Activated CD4-positive, alpha-beta T cell treated with anti-CD3 and anti-CD28 coated beads, Interleukin-2, amount 10 ng/mL, durations not matched to agents 24 days and 14 days (primary cell): ENCODE results near the gene PEAK1. TPM values are rescaled to one million over a fixed set of nuclear protein-coding genes. Genes with fewer than 3 reads are reported as not detected.
"Not testable (repeated sequence)": the region's sequence is repeated elsewhere in the genome, so short reads cannot be mapped to it uniquely, and the experiment has no call there.

Experiments used
- DNase-seq: peaks from one replicate; pipeline ENCODE4 v3.0.0; 2022
- H3K27ac Mint-ChIP-seq: one replicate; pipeline ENCODE4 v1.8.0; 2022; ENCODE audit warnings: mild to moderate bottlenecking, mixed read lengths
- H3K27me3 Mint-ChIP-seq: one replicate; pipeline ENCODE4 v1.8.0; 2022; ENCODE audit warnings: mixed read lengths
- H3K36me3 Mint-ChIP-seq: one replicate; pipeline ENCODE4 v1.8.0; 2022; ENCODE audit warnings: low read depth, mild to moderate bottlenecking, mixed read lengths
- H3K4me1 Mint-ChIP-seq: one replicate; pipeline ENCODE4 v1.8.0; 2021; ENCODE audit warnings: mixed read lengths
- H3K4me3 Mint-ChIP-seq: one replicate; pipeline ENCODE4 v1.8.0; 2022; ENCODE audit warnings: mild to moderate bottlenecking, moderate library complexity, mixed read lengths
- H3K9me3 Mint-ChIP-seq: one replicate; pipeline ENCODE4 v1.8.0; 2021; ENCODE audit warnings: mixed read lengths
- intact Hi-C: fragments of 100-400 bp; cut with micrococcal nuclease; formaldehyde crosslinking; loops from one replicate; pipeline ENCODE4 v1.15.1; 2023
- total RNA-seq: library from RNA; stranded (reverse); gene quantifications from 2 replicates; pipeline ENCODE4 v1.2.3, GENCODE V29; 2022

PEAK1 gene
- total RNA-seq, 1 donor from 2014 or later = 25.9 TPM

DNA sequence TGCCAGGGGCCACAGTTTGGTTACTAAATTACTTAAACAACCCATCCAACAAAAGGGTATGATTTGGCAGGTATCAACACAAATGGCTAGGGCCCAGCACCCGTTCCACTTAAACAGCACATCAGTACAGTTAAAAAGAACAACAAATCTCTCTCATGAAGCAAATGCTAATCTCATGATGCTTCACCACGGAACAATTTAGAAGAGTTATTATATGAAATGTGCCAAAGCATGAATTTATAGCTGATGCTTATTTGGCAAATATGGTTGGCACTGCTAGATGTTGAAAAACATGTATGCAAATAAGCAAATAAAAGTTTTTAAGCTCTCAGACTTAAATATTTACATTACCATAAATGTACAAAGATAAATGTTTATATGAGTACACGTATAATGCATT lies 2.3 kb downstream of the PEAK1 start:
- peak overlapping the region; percentile 27 for H3K4me3 Mint-ChIP-seq
- no peak for DNase-seq
- H3K4me1 Mint-ChIP-seq = peaks cover 22% of the 10 kb centered on the region
- H3K36me3 Mint-ChIP-seq = peaks cover 6% of the 10 kb centered on the region
- H3K9me3 Mint-ChIP-seq = no peaks in the 10 kb centered on the region
- intact Hi-C loops = no loop called here
- no peaks in the 10 kb centered on the region for H3K27me3 Mint-ChIP-seq
- no peak overlapping the region for H3K27ac Mint-ChIP-seq

DNA sequence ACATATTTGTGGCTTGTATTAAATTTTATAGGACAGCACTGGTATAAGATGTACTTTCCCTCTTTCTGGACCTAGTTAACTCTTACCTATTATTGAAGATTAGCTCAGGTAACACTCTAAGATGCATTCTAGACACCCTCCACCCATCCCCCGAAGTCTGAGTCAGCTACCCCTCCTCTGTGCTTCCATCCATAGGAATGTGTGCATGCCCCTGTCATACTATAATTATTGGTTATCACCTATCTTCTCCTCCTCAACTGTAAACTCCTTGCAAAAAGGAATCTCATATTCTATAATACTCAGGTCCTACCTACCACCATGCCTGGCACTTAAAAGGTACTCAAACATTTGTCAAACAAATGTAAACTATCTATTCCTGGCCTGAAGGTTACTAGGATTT lies 3.0 kb downstream of the PEAK1 start:
- Mint-ChIP-seq H3K9me3 (no peaks in the 10 kb centered on the region), H3K27ac (no peak overlapping the region), H3K27me3 (no peaks in the 10 kb centered on the region), H3K4me3 (no peak overlapping the region), H3K36me3 (peaks cover 6% of the 10 kb centered on the region), H3K4me1 (peaks cover 26% of the 10 kb centered on the region)
- DNase-seq = no peak
- intact Hi-C loops = no loop called here

DNA sequence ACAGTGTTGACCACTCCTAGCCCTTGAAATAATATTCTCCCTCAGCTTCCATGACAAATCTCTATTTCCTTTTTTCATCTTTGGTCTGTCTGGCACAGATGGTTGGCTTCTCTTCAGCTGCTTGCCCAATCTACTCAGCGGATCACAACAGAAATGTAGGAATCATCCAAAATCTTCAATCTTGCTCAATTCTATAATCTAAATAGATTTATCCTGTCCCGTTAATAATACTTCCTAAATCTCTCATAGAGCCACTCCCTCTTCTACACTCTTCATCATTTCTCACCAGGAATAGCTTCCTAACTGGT lies 3.8 kb downstream of the PEAK1 start:
- no peak overlapping the region for H3K4me3 Mint-ChIP-seq
- intact Hi-C loops = no loop called here
- no peaks in the 10 kb centered on the region for H3K9me3 Mint-ChIP-seq
- H3K36me3 Mint-ChIP-seq = peaks cover 6% of the 10 kb centered on the region
- DNase-seq = no peak
- peaks cover 22% of the 10 kb centered on the region for H3K4me1 Mint-ChIP-seq
- no peak overlapping the region for H3K27ac Mint-ChIP-seq
- no peaks in the 10 kb centered on the region for H3K27me3 Mint-ChIP-seq

DNA sequence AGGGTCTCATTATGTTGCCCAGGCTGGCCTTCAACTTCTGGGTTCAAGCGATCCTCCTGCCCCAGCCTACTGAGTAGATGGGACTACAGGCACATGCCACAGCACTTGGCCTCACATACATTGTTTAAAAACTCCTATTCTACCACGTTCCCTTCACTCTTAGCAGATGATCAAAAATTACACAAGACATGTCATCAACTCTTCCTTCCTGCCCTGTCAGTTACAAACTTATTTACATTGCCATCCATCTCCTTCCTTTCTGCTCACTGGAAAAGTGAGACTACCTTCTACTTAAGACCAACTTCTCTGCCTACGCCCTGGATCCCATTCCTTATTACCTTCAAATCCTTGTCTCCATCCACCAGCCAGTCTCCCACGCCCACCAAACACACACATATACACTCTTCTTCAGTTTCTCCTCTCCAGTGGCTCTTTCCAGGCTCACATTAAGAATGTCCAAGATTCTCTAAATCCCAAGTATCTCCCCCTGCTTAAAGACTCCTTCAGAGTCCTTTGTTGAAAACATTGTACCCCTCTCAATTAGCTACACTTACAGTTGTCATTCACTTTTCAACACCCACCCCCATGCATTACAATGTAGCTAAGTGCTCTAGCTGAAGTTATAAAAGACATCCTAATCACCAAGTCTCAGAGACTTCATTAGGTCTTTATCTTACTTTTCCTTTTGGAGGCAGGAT lies 4.3 kb downstream of the PEAK1 start:
- Mint-ChIP-seq H3K4me3 (no peak overlapping the region), H3K27me3 (no peaks in the 10 kb centered on the region), H3K36me3 (peaks cover 6% of the 10 kb centered on the region), H3K9me3 (no peaks in the 10 kb centered on the region), H3K4me1 (peaks cover 24% of the 10 kb centered on the region), H3K27ac (no peak overlapping the region)
- intact Hi-C loops = no loop called here
- DNase-seq = no peak

DNA sequence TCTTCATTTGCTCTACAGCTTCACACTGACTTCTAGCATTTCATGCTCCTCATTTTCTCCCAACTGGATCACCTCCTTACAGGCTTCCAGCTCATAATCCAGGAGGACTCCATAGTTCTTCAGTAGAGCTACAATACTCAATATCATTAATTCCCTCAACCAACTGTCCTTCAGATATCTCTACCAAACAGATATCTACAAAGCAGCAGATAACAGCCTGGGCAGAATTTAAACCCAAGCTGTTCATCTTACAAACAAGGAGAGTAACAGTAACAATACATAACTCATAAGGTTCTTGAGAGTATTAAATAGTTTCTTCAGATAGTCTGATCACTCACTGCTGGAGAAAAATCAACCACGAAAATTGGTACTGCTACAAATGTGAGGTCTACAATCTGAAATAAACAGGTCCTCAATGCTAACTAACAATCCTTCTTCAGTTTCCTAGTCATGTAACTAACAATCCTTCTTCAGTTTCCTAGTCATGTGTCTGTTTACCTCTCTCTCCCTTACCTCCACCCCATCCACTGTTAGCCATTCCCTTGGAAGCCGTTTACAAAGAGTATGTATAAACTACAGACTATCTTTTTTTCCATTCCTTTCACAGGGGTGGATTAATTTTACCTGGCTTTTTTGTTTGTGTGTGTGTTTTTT lies 5.0 kb downstream of the PEAK1 start:
- H3K27me3 Mint-ChIP-seq = no peaks in the 10 kb centered on the region
- no peak overlapping the region for H3K27ac Mint-ChIP-seq
- peaks cover 29% of the 10 kb centered on the region for H3K4me1 Mint-ChIP-seq
- H3K9me3 Mint-ChIP-seq = no peaks in the 10 kb centered on the region
- no peak for DNase-seq
- intact Hi-C loops = no loop called here
- peaks cover 6% of the 10 kb centered on the region for H3K36me3 Mint-ChIP-seq
- H3K4me3 Mint-ChIP-seq = no peak overlapping the region

DNA sequence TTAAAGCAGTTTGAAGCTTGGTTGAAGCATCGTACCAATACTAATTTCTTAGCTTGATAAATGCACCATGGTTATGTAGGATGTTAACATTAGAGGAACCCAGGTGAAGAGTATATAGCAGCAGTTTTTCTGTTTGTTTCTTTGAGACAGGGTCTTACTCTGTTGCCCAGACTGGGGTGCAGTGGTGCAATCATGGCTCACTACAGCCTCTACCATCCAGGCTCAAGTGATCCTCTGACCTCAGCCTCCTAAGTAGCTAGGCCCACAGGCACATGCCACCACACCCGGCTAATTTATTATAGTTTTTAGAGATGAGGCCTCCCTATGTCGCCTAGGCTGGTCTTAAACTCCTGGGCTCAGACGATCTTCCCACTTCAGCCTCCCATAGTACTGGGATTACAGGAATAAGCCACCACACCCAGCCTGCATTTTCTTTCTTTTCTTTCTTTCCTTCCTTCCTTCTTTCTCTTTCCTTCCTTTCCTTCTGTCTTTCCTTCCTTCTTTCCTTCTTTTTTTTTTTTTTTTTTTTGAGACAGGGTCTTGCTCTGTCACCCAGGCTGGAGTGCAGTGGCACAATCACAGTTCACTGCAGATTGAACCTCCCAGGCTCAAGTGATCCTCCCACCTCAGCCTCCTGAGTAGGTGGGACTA lies 6.1 kb downstream of the PEAK1 start:
- no peak for DNase-seq
- no peaks in the 10 kb centered on the region for H3K9me3 Mint-ChIP-seq
- H3K27ac Mint-ChIP-seq = no peak overlapping the region
- H3K27me3 Mint-ChIP-seq = no peaks in the 10 kb centered on the region
- peaks cover 3% of the 10 kb centered on the region for H3K36me3 Mint-ChIP-seq
- H3K4me1 Mint-ChIP-seq = peaks cover 34% of the 10 kb centered on the region
- H3K4me3 Mint-ChIP-seq = no peak overlapping the region
- intact Hi-C loops = no loop called here

DNA sequence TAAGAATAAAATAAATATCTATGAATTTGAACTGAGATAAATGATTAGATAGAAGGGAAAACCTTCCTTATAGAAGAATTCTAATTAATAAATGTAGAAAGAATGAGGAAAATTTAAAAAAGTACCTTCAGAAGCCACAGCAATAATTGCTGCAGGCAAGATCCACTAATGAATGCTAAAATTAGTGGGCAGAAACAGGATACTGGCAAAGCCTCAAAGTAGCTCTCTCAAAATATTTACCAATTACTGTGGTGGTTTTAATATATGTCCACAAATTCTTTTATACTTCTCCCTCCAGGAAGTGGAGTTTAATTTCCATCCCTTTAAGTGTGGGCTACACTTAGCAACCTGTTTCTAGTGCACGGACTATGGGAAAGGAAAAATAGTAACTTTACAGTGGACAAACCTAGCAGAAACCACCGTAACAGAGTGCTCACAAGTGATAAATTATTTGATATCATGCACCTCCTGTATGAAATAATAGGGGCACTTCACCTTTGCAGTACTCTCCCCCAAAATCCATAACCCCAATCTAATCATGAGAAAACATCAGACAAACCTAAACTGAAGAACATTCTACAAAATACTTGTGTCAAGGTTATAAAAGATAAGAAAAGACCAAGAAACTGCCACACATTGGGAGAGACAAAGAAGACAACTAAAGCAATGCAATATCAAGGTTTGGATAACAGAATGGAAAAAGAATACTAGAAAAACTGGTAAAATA lies 6.8 kb downstream of the PEAK1 start:
- Mint-ChIP-seq H3K4me1 (peaks cover 28% of the 10 kb centered on the region), H3K27ac (no peak overlapping the region), H3K36me3 (peaks cover 2% of the 10 kb centered on the region), H3K27me3 (no peaks in the 10 kb centered on the region), H3K4me3 (no peak overlapping the region), H3K9me3 (no peaks in the 10 kb centered on the region)
- intact Hi-C loops = no loop called here
- DNase-seq = no peak

DNA sequence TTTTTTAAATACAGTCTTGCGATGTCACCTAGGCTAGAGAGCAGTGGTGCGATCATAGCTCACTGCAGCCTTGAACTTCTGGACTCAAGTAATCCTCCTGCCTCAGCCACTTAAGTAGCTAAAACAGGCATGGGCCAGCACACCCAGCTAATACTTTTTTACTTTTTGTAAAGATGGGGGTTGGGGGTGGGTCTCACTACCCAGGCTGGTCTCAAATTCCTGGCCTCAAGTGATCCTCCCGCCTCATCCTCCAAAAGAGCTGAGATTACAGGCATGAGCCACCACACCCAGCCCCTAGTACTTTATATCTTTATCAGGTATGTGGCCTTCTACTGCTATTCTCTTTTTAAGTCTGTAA lies 8.3 kb downstream of the PEAK1 start:
- intact Hi-C loops = no loop called here
- no peak overlapping the region for H3K27ac Mint-ChIP-seq
- H3K27me3 Mint-ChIP-seq = no peaks in the 10 kb centered on the region
- H3K4me3 Mint-ChIP-seq = no peak overlapping the region
- H3K36me3 Mint-ChIP-seq = peaks cover 5% of the 10 kb centered on the region
- no peak for DNase-seq
- H3K4me1 Mint-ChIP-seq = peaks cover 35% of the 10 kb centered on the region
- peaks cover 2% of the 10 kb centered on the region for H3K9me3 Mint-ChIP-seq

DNA sequence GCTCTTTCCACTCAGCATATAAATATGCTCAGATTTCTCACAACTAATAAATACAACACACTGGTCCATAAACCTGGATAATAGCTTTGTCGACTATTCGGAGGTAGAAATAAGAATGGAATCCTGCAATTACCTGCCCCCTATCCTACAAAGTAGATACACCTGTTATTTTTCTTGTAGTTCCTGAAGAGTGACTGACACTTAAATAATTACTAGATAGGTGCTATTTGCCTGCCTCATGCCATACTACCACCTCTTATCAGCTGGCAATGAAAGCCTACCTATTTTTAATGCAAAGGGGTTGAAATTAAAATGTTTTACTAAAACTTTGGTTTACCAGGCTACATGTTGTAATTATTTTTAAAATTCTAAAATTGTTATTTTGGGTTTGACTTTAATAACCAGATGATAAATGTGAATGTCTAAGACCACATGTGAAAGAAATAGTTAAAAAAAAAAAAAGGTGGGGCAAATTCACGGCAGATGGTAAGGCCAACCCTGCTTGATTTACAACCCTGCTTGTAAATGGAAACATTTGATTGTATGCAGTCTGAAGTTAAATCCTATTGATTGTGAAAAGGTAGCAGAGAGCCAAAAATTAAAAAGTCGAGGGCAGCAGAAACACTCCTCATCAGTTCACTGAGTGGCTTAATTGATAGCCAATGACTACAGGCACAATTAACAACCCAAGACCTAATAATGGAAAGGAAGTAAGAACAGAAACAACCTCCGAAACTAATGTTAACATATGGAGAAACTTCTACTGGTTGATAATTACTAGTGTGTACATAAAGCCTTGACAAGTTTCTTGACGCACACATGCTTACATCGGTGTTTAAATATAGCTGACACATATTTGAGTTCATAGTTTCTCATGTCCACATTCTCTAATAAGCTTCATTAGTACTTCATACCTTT lies 8.9 kb downstream of the PEAK1 start:
- H3K4me1 Mint-ChIP-seq = peaks cover 41% of the 10 kb centered on the region
- peaks cover 4% of the 10 kb centered on the region for H3K9me3 Mint-ChIP-seq
- no peak overlapping the region for H3K4me3 Mint-ChIP-seq
- peaks cover 7% of the 10 kb centered on the region for H3K36me3 Mint-ChIP-seq
- no peak overlapping the region for H3K27ac Mint-ChIP-seq
- DNase-seq = no peak
- intact Hi-C loops = no loop called here
- no peaks in the 10 kb centered on the region for H3K27me3 Mint-ChIP-seq

DNA sequence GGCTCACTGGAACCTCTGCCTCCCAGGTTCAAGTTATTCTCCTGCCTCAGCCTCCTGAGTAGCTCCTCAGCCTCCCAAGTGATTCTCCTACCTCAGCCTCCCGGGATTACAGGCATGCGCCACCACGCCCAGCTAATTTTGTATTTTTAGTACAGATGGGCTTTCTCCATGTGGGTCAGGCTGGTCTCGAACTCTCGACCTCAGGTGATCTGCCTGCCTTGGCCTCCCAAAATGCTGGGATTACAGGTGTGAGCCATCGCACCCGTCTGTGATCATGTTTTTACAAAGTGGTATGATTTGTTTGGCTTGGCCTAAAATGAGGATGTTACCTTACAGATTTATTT lies 9.8 kb downstream of the PEAK1 start:
- intact Hi-C loops, H3K27me3 Mint-ChIP-seq, DNase-seq, H3K9me3 Mint-ChIP-seq, H3K36me3 Mint-ChIP-seq: not testable (repeated sequence)
- Mint-ChIP-seq H3K4me3 (peak overlapping the region; percentile 59), H3K27ac (peak overlapping the region; percentile 71), H3K4me1 (peaks cover 45% of the 10 kb centered on the region)

DNA sequence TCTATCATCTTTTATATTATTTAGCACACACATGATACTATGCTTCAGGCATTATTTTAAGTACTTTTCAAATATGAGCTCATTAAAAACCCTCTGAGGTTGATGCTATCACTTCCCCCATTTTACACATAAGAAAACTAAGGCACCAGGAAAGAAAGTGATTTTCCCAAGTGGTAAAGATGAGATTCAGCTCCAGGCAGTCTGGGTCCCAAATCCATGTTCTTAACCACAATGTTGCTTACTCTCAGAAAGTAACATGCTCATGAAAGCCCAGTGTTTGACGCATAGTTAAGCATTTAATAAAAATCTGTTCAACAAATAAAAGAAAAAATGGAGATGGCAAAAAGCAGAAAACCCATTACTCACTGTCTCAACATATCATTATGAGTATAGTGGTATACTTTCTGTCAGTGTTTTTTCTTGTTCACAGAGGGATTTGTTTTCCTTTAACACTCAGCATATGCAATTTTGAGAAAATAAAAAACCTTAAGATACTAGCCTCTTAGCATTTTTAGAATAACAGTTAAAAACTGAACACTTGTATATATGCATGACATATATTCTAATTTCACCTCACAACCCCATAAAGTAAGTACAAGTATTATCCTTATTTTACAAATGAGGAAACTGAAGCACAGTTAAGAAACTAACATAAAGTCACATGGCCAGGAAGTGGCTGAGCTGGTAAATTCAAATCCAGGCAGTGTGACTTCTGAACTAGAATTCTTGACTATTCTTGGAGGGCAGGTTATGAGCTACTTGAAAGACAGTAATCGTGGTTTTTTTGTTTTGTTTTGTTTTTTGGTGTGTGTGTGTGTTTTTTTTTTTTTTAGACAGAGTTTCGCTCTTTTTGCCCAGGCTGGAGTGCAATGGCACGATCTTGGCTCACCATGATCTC lies 10.4 kb downstream of the PEAK1 start:
- Mint-ChIP-seq H3K27me3 (no peaks in the 10 kb centered on the region), H3K9me3 (peaks cover 4% of the 10 kb centered on the region), H3K4me3 (peak overlapping the region; percentile 59), H3K27ac (peak overlapping the region; percentile 71), H3K36me3 (peaks cover 7% of the 10 kb centered on the region), H3K4me1 (peaks cover 45% of the 10 kb centered on the region)
- peak; percentile 84 for DNase-seq
- intact Hi-C loops = loop anchor here (1.0 kb wide), 1 partner anchor 11 kb away; the partner anchor contains the start of genes HMG20A and PEAK1

DNA sequence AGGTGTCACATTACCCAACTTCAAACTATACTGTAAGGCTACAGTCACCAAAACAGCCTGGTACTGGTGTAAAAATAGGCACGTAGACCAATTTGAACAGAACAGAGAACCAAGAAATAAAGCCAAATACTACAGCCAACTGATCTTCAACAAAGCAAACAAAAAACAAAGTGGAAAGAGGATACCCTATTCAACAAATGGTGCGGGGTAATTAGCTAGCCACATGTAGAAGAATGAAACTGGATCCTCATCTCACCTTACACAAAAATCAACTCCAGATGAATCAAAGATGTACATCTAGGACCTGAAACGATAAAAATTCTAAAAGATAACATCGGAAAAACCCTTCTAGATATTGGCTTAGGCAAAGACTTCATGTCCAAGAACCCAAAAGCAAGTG lies 13.1 kb downstream of the PEAK1 start:
- Mint-ChIP-seq H3K27ac (no peak overlapping the region), H3K4me1 (peaks cover 47% of the 10 kb centered on the region), H3K4me3 (no peak overlapping the region), H3K9me3 (peaks cover 4% of the 10 kb centered on the region), H3K36me3 (peaks cover 7% of the 10 kb centered on the region), H3K27me3 (no peaks in the 10 kb centered on the region)
- DNase-seq = no peak
- intact Hi-C loops = no loop called here
